ENCODE measurements around the gene RER1.

Gene RER1

GRCh38 chr1:2353551-2354438 lies 37.8 kb upstream of the RER1 start:
- DNase-seq (ENCODE audit: low read depth in 2 of 2), result no peak

- DNase-seq (ENCODE audit: low read depth in 2 of 2), result no peak
These were observed 36.9 kb upstream of the RER1 start for GRCh38 chr1:2354511-2355372.

- no peak for DNase-seq (ENCODE audit: low read depth in 2 of 2)
These were observed 36.0 kb upstream of the RER1 start for GRCh38 chr1:2355373-2356261.

GRCh38 chr1:2356401-2356800 lies 35.2 kb upstream of the RER1 start:
- DNase-seq (ENCODE audit: low read depth in 2 of 2), result no peak

- DNase-seq (ENCODE audit: low read depth in 2 of 2), result no peak
These were observed 34.5 kb upstream of the RER1 start for GRCh38 chr1:2356911-2357845.

- DNase-seq (ENCODE audit: low read depth in 2 of 2), result no peak
These were observed 33.6 kb upstream of the RER1 start for GRCh38 chr1:2358072-2358471.

GRCh38 chr1:2358651-2359640 lies 32.7 kb upstream of the RER1 start:
- no peak for DNase-seq (ENCODE audit: low read depth in 2 of 2)

- DNase-seq (ENCODE audit: low read depth in 2 of 2), result no peak
These were observed 30.9 kb upstream of the RER1 start for GRCh38 chr1:2360588-2361364.

GRCh38 chr1:2363847-2364513 lies 27.7 kb upstream of the RER1 start:
- DNase-seq (ENCODE audit: low read depth in 2 of 2), result no peak

GRCh38 chr1:2368053-2368744 lies 23.4 kb upstream of the RER1 start:
- DNase-seq (ENCODE audit: low read depth in 2 of 2), result no peak

- no peak for DNase-seq (ENCODE audit: low read depth in 2 of 2)
These were observed 18.8 kb upstream of the RER1 start for GRCh38 chr1:2372551-2373490.

- DNase-seq (ENCODE audit: low read depth in 2 of 2), result no peak
These were observed 17.9 kb upstream of the RER1 start for GRCh38 chr1:2373551-2374251.

GRCh38 chr1:2374252-2375155 lies 17.1 kb upstream of the RER1 start:
- DNase-seq (ENCODE audit: low read depth in 2 of 2), result no peak

GRCh38 chr1:2375246-2375922 lies 16.3 kb upstream of the RER1 start:
- no peak for DNase-seq (ENCODE audit: low read depth in 2 of 2)
